Measurements from ENCODE around the gene ST14.

DNA sequence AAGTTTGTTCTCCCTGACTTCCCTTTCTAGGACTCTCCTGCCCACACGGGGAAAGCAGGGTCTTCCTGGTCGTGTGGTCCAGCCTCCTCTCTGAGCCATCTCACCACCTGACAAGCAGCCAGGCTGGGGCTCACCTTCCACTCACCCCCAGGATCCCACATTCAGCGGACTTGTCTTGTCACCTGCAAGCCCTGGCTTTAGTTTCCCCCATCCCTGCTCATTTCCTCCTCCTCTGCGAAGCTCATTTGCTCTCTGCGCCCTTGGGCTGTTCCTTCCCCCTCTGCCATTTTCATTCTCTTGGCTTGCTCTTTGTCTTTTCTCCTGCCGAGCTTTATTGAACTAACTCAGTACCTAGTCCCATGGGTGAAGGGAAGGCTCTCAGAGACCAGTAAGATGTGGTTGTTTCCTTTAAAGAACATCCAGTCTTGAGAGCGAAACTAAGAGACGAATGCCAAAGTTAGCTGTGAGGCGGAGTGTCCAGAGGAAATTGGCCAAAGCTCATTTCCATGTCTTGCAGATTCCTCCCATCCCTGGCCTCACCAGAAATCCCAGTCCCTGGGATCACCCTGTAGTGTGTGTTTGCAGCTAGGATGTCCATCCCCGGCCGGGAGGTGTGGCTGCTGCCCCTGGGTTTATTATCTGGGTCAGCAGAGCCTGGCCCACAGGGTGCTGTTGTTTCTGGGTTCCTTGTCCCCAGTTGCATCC is 2.0 kb downstream of the ST14 start:
- no peak for TF ChIP-seq RFX5 (IDR thresholded peaks at IDR 0.05; ENCODE audit: low read depth, low read length)
- TF ChIP-seq, protein P1, sequence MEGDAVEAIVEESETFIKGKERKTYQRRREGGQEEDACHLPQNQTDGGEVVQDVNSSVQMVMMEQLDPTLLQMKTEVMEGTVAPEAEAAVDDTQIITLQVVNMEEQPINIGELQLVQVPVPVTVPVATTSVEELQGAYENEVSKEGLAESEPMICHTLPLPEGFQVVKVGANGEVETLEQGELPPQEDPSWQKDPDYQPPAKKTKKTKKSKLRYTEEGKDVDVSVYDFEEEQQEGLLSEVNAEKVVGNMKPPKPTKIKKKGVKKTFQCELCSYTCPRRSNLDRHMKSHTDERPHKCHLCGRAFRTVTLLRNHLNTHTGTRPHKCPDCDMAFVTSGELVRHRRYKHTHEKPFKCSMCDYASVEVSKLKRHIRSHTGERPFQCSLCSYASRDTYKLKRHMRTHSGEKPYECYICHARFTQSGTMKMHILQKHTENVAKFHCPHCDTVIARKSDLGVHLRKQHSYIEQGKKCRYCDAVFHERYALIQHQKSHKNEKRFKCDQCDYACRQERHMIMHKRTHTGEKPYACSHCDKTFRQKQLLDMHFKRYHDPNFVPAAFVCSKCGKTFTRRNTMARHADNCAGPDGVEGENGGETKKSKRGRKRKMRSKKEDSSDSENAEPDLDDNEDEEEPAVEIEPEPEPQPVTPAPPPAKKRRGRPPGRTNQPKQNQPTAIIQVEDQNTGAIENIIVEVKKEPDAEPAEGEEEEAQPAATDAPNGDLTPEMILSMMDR (IDR thresholded peaks at IDR 0.05 in 2 of 3, conservative IDR thresholded peaks at IDR 0.05 in 1 of 3; ENCODE audit: control insufficient read depth in 2 of 3, extremely low read depth in 1 of 3, insufficient read depth in 1 of 3, low read depth in 3 of 3, low read length in 3 of 3) = no peak
- no peak for TF ChIP-seq TAF1 (IDR thresholded peaks at IDR 0.05; ENCODE audit: borderline replicate concordance, low read depth, low read length)
- TF ChIP-seq, protein P2, sequence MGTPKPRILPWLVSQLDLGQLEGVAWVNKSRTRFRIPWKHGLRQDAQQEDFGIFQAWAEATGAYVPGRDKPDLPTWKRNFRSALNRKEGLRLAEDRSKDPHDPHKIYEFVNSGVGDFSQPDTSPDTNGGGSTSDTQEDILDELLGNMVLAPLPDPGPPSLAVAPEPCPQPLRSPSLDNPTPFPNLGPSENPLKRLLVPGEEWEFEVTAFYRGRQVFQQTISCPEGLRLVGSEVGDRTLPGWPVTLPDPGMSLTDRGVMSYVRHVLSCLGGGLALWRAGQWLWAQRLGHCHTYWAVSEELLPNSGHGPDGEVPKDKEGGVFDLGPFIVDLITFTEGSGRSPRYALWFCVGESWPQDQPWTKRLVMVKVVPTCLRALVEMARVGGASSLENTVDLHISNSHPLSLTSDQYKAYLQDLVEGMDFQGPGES (IDR thresholded peaks at IDR 0.05) = no peak
- TF ChIP-seq CEBPB (IDR thresholded peaks at IDR 0.05; ENCODE audit: borderline replicate concordance in 1 of 2, low read depth in 2 of 2, low read length in 2 of 2) = no peak
- no peak for TF ChIP-seq BHLHE40 (IDR thresholded peaks at IDR 0.05; ENCODE audit: borderline replicate concordance in 1 of 2, low read depth in 2 of 2, low read length in 1 of 2)
- TF ChIP-seq FOXK2 (IDR thresholded peaks at IDR 0.05) = no peak
- TF ChIP-seq TARDBP (IDR thresholded peaks at IDR 0.05; ENCODE audit: borderline replicate concordance) = no peak
- TF ChIP-seq, protein P3, sequence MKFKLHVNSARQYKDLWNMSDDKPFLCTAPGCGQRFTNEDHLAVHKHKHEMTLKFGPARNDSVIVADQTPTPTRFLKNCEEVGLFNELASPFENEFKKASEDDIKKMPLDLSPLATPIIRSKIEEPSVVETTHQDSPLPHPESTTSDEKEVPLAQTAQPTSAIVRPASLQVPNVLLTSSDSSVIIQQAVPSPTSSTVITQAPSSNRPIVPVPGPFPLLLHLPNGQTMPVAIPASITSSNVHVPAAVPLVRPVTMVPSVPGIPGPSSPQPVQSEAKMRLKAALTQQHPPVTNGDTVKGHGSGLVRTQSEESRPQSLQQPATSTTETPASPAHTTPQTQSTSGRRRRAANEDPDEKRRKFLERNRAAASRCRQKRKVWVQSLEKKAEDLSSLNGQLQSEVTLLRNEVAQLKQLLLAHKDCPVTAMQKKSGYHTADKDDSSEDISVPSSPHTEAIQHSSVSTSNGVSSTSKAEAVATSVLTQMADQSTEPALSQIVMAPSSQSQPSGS (IDR thresholded peaks at IDR 0.05; ENCODE audit: low read length) = no peak
- TF ChIP-seq, protein P4, sequence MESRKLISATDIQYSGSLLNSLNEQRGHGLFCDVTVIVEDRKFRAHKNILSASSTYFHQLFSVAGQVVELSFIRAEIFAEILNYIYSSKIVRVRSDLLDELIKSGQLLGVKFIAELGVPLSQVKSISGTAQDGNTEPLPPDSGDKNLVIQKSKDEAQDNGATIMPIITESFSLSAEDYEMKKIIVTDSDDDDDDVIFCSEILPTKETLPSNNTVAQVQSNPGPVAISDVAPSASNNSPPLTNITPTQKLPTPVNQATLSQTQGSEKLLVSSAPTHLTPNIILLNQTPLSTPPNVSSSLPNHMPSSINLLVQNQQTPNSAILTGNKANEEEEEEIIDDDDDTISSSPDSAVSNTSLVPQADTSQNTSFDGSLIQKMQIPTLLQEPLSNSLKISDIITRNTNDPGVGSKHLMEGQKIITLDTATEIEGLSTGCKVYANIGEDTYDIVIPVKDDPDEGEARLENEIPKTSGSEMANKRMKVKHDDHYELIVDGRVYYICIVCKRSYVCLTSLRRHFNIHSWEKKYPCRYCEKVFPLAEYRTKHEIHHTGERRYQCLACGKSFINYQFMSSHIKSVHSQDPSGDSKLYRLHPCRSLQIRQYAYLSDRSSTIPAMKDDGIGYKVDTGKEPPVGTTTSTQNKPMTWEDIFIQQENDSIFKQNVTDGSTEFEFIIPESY (IDR thresholded peaks at IDR 0.05) = no peak
- TF ChIP-seq TBL1XR1 (IDR thresholded peaks at IDR 0.05; ENCODE audit: low read depth, low read length) = no peak
- no peak for TF ChIP-seq POLR2A (IDR thresholded peaks at IDR 0.05; ENCODE audit: low read depth, low read length)

Measured in GM12878 (cell line).